ENCODE data around the gene PISD. TPM values are rescaled to one million over a fixed set of nuclear protein-coding genes. Genes with fewer than 3 reads are reported as not detected.

Gene PISD
- total RNA-seq, 4 donors from 2014 or later = 15.3 to 19.0 (median 18.5) TPM

DNA sequence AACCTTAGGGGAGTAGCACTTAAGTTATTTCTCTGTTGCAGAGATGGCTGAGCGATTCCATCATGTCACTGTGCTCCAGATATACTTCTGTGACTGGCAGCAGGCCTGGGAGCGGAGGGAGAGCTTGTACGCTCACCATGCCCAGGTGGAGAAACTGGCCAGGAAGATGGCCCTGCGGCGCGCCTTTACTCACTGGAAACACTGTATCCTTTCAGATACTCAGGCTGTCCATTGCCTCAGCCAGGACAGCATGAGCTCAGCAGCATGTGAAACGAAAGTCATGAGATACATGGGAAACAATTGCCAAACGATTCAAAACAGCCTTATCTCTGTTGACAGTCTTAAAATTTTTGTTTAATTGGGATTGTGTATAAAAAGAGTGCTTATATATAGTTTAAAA lies 86.8 kb downstream of the PISD start:
- no peaks in the 10 kb centered on the region for H3K4me1 ChIP-seq
- no peaks in the 10 kb centered on the region for H3K27me3 ChIP-seq
- TF ChIP-seq, protein P1, sequence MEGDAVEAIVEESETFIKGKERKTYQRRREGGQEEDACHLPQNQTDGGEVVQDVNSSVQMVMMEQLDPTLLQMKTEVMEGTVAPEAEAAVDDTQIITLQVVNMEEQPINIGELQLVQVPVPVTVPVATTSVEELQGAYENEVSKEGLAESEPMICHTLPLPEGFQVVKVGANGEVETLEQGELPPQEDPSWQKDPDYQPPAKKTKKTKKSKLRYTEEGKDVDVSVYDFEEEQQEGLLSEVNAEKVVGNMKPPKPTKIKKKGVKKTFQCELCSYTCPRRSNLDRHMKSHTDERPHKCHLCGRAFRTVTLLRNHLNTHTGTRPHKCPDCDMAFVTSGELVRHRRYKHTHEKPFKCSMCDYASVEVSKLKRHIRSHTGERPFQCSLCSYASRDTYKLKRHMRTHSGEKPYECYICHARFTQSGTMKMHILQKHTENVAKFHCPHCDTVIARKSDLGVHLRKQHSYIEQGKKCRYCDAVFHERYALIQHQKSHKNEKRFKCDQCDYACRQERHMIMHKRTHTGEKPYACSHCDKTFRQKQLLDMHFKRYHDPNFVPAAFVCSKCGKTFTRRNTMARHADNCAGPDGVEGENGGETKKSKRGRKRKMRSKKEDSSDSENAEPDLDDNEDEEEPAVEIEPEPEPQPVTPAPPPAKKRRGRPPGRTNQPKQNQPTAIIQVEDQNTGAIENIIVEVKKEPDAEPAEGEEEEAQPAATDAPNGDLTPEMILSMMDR (IDR thresholded peaks at IDR 0.05 in 4 of 5, conservative IDR thresholded peaks at IDR 0.05 in 1 of 5) = no peak
- no peak for TF ChIP-seq POLR2A (IDR thresholded peaks at IDR 0.05)
- H3K9me3 ChIP-seq = no peaks in the 10 kb centered on the region
- no peak overlapping the region for H3K4me3 ChIP-seq
- ATAC-seq (no peak), DNase-seq (no peak)
- no peaks in the 10 kb centered on the region for H3K36me3 ChIP-seq
- no peak overlapping the region for H3K27ac ChIP-seq
- in situ Hi-C loops (cut with MboI; ENCODE audit: low sequenced_read_pairs in 4 of 4) = no loop called here
- intact Hi-C loops (cut with DNase I; ENCODE audit: low total_unique reads) = no loop called here

GRCh38 chr22:31574055-31574670 lies 87.9 kb downstream of the PISD start:
- Histone ChIP-seq H3K4me3 (no peak overlapping the region), H3K4me1 (no peaks in the 10 kb centered on the region), H3K27ac (no peak overlapping the region), H3K27me3 (no peaks in the 10 kb centered on the region), H3K9me3 (no peaks in the 10 kb centered on the region), H3K36me3 (no peaks in the 10 kb centered on the region)
- TF ChIP-seq, protein P1 (IDR thresholded peaks at IDR 0.05 in 4 of 5, conservative IDR thresholded peaks at IDR 0.05 in 1 of 5) = no peak
- TF ChIP-seq POLR2A (IDR thresholded peaks at IDR 0.05) = no peak
- intact Hi-C loops (cut with DNase I; ENCODE audit: low total_unique reads) (no loop called here), in situ Hi-C loops (cut with MboI; ENCODE audit: low sequenced_read_pairs in 4 of 4) (no loop called here)
- ATAC-seq (no peak), DNase-seq (no peak)

DNA sequence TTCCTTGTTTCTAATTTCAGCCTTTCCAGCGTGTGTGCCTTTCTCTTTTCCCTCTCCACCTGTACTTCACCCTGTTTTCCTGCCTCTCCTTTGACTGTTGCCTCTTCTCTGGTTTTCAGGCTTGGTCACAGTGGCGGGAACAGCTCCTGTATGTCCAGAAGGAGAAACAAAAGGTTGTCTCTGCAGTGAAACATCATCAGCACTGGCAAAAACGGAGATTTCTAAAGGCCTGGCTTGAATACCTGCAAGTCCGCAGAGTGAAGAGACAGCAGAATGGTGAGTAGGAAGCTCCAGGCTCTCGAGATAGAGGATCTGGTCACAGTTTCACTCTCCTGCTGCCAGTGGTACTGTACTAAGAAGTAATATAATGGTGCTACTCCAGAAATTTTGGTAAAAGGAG lies 89.1 kb downstream of the PISD start:
- Histone ChIP-seq H3K27me3 (no peaks in the 10 kb centered on the region), H3K36me3 (no peaks in the 10 kb centered on the region), H3K4me1 (no peaks in the 10 kb centered on the region), H3K9me3 (no peaks in the 10 kb centered on the region), H3K4me3 (no peak overlapping the region), H3K27ac (no peak overlapping the region)
- no peak for TF ChIP-seq POLR2A (IDR thresholded peaks at IDR 0.05)
- TF ChIP-seq, protein P1 (IDR thresholded peaks at IDR 0.05 in 4 of 5, conservative IDR thresholded peaks at IDR 0.05 in 1 of 5) = no peak
- in situ Hi-C loops (cut with MboI; ENCODE audit: low sequenced_read_pairs in 4 of 4) = no loop called here
- ATAC-seq = no peak
- DNase-seq = no peak
- intact Hi-C loops (cut with DNase I; ENCODE audit: low total_unique reads) = no loop called here

GRCh38 chr22:31569126-31569525 lies 92.9 kb downstream of the PISD start:
- no peak for ATAC-seq

More at GRCh38 chr22:31569126-31569525, 92.9 kb downstream of the PISD start:
- H3K36me3 ChIP-seq = no peaks in the 10 kb centered on the region
- no peaks in the 10 kb centered on the region for H3K9me3 ChIP-seq
- in situ Hi-C loops (cut with MboI; ENCODE audit: low sequenced_read_pairs in 4 of 4) (no loop called here), intact Hi-C loops (cut with DNase I; ENCODE audit: low total_unique reads) (no loop called here)
- no peaks in the 10 kb centered on the region for H3K27me3 ChIP-seq
- TF ChIP-seq POLR2A (IDR thresholded peaks at IDR 0.05) = no peak
- TF ChIP-seq, protein P1 (IDR thresholded peaks at IDR 0.05 in 4 of 5, conservative IDR thresholded peaks at IDR 0.05 in 1 of 5) = no peak
- no peak overlapping the region for H3K4me3 ChIP-seq
- no peak overlapping the region for H3K27ac ChIP-seq
- H3K4me1 ChIP-seq = no peaks in the 10 kb centered on the region
- DNase-seq = no peak

Small RNA genes within 50 kb of the gene (microRNA-seq; reads per million reads assigned to microRNA genes)
- gene MIR7109 (ENCODE audit: borderline replicate concordance in 2 of 2) = 0 reads per million in 2 donors

Other genes with a start within 250 kb of the PISD start
- gene EIF4ENIF1, start 172.4 kb downstream of the PISD start, total RNA-seq = 10 to 100 TPM; 10.1 to 19.6 (median 15.1) TPM
- 10 to 100 TPM in 1 of 4 donors, 1 to 10 TPM in 3; 1.1 to 12.6 (median 2.7) TPM for gene SFI1, start 165.7 kb downstream of the PISD start, total RNA-seq
- gene PRR14L, start 87.9 kb upstream of the PISD start, total RNA-seq = 1 to 10 TPM; 6.5 to 8.4 (median 7.1) TPM
- gene DEPDC5, start 91.8 kb upstream of the PISD start, total RNA-seq = 10 to 100 TPM in 2 of 4 donors, 1 to 10 TPM in 2; 6.6 to 12.2 (median 10.4) TPM